Measurements from ENCODE around the gene RRAGA.
"Not testable (repeated sequence)": the region's sequence is repeated elsewhere in the genome, so short reads cannot be mapped to it uniquely, and the experiment has no call there.

RRAGA gene

DNA sequence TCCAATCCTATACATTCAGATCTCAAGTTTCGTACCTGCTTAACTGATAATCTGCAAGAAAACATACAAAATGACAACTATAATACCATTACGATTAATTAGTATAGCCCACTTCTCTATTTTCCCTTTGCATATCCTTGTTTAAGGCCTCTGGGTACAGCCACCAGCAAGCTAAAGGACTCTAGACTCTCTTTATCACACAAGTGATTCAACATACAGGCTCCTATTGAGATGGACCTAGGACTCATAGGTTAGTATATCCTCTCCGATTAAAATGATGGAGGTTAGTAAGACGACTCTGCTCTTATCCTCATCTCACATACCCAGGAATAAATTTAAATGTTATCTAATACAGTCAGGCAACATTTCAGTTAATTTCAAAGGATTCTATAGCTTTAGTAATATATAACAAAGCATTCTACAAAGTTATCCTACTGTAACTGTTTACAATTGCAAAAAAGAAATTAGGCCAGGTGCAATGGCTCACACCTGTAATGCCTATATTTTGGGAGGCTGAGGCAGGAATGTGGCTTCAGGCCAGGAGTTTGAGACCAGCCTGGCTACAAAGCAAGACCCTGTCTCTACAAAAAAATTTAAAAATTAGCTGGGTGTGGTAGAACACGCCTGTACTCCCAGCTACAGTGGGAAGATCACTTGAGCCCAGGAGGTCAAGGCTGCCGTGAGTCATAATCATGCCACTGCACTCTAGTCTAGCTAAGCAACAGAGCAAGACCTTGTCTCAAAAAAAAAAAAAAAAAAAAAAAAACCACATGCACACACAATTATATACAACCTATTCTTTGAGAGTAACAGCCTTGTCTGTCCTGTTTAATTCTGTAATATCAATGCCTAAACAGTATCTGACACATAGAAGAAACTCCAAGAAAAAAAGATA is 38.1 kb downstream of the RRAGA start:
- no peak for DNase-seq

DNA sequence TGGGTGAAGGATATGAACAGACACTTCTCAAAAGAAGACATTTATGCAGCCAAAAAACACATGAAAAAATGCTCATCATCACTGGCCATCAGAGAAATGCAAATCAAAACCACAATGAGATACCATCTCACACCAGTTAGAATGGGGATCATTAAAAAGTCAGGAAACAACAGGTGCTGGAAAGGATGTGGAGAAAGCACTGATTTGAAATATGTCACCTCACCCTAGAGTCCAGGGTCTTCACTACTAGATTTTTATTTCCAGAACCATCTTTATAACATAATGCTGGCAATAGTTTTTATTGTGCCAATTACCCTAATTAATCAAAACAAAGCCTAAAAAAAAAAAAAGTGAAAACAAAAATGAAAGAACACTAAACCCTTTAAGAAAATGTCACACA is 48.2 kb downstream of the RRAGA start:
- DNase-seq = not testable (repeated sequence)

All from CD4-positive, alpha-beta T cell treated with Interleukin-6 for 4 hours (primary cell).